ENCODE results near the gene HIPK2. TPM values are rescaled to one million over a fixed set of nuclear protein-coding genes. Genes with fewer than 3 reads are reported as not detected.

HIPK2 gene
- total and polyA plus RNA-seq, 7 donors, result 2.4 to 15.7 (median 7.9) TPM

DNA sequence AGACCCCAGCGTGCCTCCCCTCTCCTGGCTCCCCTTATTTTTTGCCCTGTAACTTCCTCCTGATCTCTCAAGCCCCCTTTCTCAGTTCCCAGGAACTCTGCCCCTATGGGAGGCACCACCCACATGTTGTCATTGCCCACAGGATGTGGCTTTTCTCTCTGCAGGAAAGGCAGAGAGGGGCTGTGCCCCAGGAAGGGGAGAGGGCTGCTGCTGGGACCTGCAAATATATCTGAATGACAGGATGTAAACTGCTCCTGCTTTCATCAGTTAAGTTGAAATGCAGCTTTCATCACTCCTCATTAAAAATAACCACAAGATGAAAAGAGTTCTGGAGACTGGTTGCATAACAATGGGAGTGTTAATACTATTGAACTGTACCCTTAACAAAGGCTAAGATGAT lies 151.0 kb downstream of the HIPK2 start:
- H3K4me1 ChIP-seq, result no peaks in the 10 kb centered on the region
- H3K36me3 ChIP-seq, result peaks cover 0 to 67% (median 34%) of the 10 kb centered on the region in 4 donors
- H3K4me3 ChIP-seq, result no peak overlapping the region
- H3K27ac ChIP-seq, result no peak overlapping the region
- H3K9me3 ChIP-seq, result no peaks in the 10 kb centered on the region
- TF ChIP-seq, protein P1, sequence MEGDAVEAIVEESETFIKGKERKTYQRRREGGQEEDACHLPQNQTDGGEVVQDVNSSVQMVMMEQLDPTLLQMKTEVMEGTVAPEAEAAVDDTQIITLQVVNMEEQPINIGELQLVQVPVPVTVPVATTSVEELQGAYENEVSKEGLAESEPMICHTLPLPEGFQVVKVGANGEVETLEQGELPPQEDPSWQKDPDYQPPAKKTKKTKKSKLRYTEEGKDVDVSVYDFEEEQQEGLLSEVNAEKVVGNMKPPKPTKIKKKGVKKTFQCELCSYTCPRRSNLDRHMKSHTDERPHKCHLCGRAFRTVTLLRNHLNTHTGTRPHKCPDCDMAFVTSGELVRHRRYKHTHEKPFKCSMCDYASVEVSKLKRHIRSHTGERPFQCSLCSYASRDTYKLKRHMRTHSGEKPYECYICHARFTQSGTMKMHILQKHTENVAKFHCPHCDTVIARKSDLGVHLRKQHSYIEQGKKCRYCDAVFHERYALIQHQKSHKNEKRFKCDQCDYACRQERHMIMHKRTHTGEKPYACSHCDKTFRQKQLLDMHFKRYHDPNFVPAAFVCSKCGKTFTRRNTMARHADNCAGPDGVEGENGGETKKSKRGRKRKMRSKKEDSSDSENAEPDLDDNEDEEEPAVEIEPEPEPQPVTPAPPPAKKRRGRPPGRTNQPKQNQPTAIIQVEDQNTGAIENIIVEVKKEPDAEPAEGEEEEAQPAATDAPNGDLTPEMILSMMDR (IDR thresholded peaks at IDR 0.05), result no peak
- TF ChIP-seq EP300 (IDR thresholded peaks at IDR 0.05) (no peak), POLR2AphosphoS5 (IDR thresholded peaks at IDR 0.05) (no peak), POLR2A (IDR thresholded peaks at IDR 0.05) (no peak)
- WGBS, 2 donors, result 41 to 83% methylated on average over 1 of the region's 1 CpG
- H3K27me3 ChIP-seq, result no peaks in the 10 kb centered on the region
- intact Hi-C loops (cut with DNase I), result no loop called here
- DNase-seq, result no peak

DNA sequence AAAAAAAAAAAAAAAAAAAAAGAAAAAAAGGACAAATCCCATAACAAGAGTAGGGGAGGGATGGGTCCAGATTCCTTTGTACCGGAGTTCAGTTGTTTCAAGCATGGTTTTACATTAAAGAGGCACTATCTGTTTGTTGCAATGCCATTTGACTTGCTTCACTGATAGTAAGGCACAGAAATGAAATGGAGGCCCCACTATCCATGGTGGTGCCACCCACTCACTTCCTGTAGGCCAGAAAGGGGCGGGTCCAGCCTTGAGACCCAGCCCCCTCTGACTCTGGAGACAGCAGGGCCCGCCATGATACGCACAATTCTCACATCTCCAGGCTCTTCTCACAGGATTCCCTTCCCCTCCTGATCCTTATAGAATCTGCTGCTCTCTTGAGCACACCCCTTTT lies 154.3 kb downstream of the HIPK2 start:
- TF ChIP-seq POLR2AphosphoS5 (IDR thresholded peaks at IDR 0.05), result no peak
- no peak for TF ChIP-seq POLR2A (IDR thresholded peaks at IDR 0.05)
- TF ChIP-seq, protein P1 (IDR thresholded peaks at IDR 0.05), result no peak
- TF ChIP-seq EP300 (IDR thresholded peaks at IDR 0.05), result no peak
- DNase-seq, result no peak
- intact Hi-C loops (cut with DNase I), result no loop called here

DNA sequence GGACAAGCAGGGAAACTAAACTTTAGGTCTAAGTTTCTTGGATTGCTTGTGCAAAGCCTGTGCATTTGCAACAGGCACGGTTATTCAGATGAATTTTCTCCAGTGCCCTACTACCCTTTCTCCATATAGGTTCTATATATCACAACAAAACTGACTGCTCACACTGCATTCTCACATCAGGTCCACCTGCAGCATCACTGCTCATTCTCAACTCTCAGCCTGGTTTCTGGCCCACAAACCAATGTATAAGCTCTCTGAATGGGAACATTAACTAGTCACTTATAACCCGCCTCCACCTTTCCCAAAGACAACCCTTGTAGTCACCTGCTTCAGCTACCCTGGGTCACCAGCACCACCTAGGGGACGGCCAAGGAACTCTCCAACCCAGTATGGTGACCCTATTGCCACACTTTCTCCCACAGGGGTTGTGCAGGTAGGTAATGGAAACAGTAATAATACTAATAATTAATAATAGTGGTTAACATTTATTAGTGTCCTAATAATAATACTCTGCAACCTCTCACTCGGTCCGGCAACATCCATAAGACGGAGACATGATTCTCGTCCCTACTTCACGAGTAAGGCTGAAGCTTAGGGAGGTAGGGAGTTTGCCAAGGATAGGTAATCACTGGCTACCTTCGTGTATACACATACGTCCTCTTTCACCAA lies 157.0 kb downstream of the HIPK2 start:
- Histone ChIP-seq H3K4me3 (no peak overlapping the region), H3K27me3 (no peaks in the 10 kb centered on the region), H3K36me3 (peaks cover 0 to 54% (median 14%) of the 10 kb centered on the region in 4 donors), H3K27ac (no peak overlapping the region), H3K9me3 (no peaks in the 10 kb centered on the region), H3K4me1 (no peaks in the 10 kb centered on the region)
- 76 to 87% methylated on average over 10 of the region's 10 CpGs for WGBS, 2 donors
- TF ChIP-seq, protein P1 (IDR thresholded peaks at IDR 0.05), result peak in 2 of 4 experiments; percentile 46
- TF ChIP-seq POLR2AphosphoS5 (IDR thresholded peaks at IDR 0.05), result no peak
- intact Hi-C loops (cut with DNase I), result no loop called here
- DNase-seq, result no peak

More for the DNA sequence above, 154.3 kb downstream of the HIPK2 start:
- no peaks in the 10 kb centered on the region for H3K27me3 ChIP-seq
- H3K4me1 ChIP-seq, result no peaks in the 10 kb centered on the region
- 96% methylated on average over 4 of the region's 4 CpGs for WGBS, 2 donors
- peaks cover 0 to 53% (median 29%) of the 10 kb centered on the region in 4 donors for H3K36me3 ChIP-seq
- H3K9me3 ChIP-seq, result no peaks in the 10 kb centered on the region
- H3K4me3 ChIP-seq, result no peak overlapping the region
- H3K27ac ChIP-seq, result no peak overlapping the region

- intact Hi-C loops (cut with DNase I), result no loop called here
- no peak for TF ChIP-seq POLR2A (IDR thresholded peaks at IDR 0.05)
- TF ChIP-seq EP300 (IDR thresholded peaks at IDR 0.05), result no peak
- no peak for TF ChIP-seq POLR2AphosphoS5 (IDR thresholded peaks at IDR 0.05)
- TF ChIP-seq, protein P1 (IDR thresholded peaks at IDR 0.05), result no peak
- no peak overlapping the region for H3K27ac ChIP-seq
- H3K4me3 ChIP-seq, result no peak overlapping the region
- WGBS, 2 donors, result 86 to 87% methylated on average over 1 of the region's 1 CpG
- H3K36me3 ChIP-seq, result peaks cover 0 to 55% (median 7%) of the 10 kb centered on the region in 4 donors
- H3K27me3 ChIP-seq, result no peaks in the 10 kb centered on the region
- no peak for DNase-seq
- H3K9me3 ChIP-seq, result no peaks in the 10 kb centered on the region
- H3K4me1 ChIP-seq, result no peaks in the 10 kb centered on the region
Measured at GRCh38 chr7:139619367-139619657, 158.5 kb downstream of the HIPK2 start.
